Activated CD8-positive, alpha-beta memory T cell treated with anti-CD3 and anti-CD28 coated beads, Interleukin-2, amount 10 ng/mL, durations not matched to agents 7 days and 5 days (primary cell): ENCODE data around the gene GPR15. TPM values are rescaled to one million over a fixed set of nuclear protein-coding genes. Genes with fewer than 3 reads are reported as not detected.

ENCODE experiments used
- ATAC-seq: fragments of 150-1000 bp; cut with Tn5 transposase; one replicate; pipeline ENCODE4 v1.10.0; 2021; ENCODE audit warnings: moderate library complexity
- CTCF ChIA-PET: fragments of 350-600 bp; sonication (Branson Sonifier 250); formaldehyde crosslinking; loops from one replicate; lab custom pipeline; 2021; ENCODE audit warnings: antibody characterized with exemption; lab: Charles Lee
- DNase-seq: peaks from one replicate; pipeline ENCODE4 v3.0.0-alpha.2; 2020
- H3K27ac Mint-ChIP-seq: one replicate; pipeline ENCODE4 v1.8.0; 2021; ENCODE audit warnings: mild to moderate bottlenecking, mixed read lengths
- H3K27me3 Mint-ChIP-seq: one replicate; pipeline ENCODE4 v1.8.0; 2021; ENCODE audit warnings: mixed read lengths
- H3K36me3 Mint-ChIP-seq: one replicate; pipeline ENCODE4 v1.8.0; 2021; ENCODE audit warnings: mild to moderate bottlenecking, mixed read lengths
- H3K4me1 Mint-ChIP-seq: one replicate; pipeline ENCODE4 v1.8.0; 2021; ENCODE audit warnings: mixed read lengths
- H3K4me3 Mint-ChIP-seq: one replicate; pipeline ENCODE4 v1.8.0; 2021; ENCODE audit warnings: mild to moderate bottlenecking, moderate library complexity, mixed read lengths
- H3K9me3 Mint-ChIP-seq: one replicate; pipeline ENCODE4 v1.8.0; 2022; ENCODE audit warnings: low read depth, mixed read lengths
- total RNA-seq, 2 experiments: library from RNA; stranded (reverse); gene quantifications; one replicate each; pipeline ENCODE4 v1.2.3, GENCODE V29; 2021

The GPR15 gene
- 100 to 1,000 TPM; 107 to 182 TPM for total RNA-seq

GRCh38 chr3:98531622-98532274 is at the start of gene GPR15:
Gene GPR15 (plus strand): TSS chr3:98531978. CDS start chr3:98532034, 56 bp downstream.
- DNase-seq (no peak), ATAC-seq (peak; percentile 18)
- peaks cover 64% of the 10 kb centered on the region for H3K4me1 Mint-ChIP-seq
- H3K27ac Mint-ChIP-seq = peak within 1 kb of the TSS; percentile 88
- no peaks in the 10 kb centered on the region for H3K9me3 Mint-ChIP-seq
- CTCF ChIA-PET = interaction anchor here (2.0 to 2.2 kb wide), 3 partner anchors 9 to 42 kb away, joined by 5 to 9 read pairs (median 5); partner anchors contain the start of gene CLDND1
- H3K4me3 Mint-ChIP-seq = peak within 1 kb of the TSS; percentile 84
- H3K36me3 Mint-ChIP-seq = peaks cover 71% of the 10 kb centered on the region
- H3K27me3 Mint-ChIP-seq = no peaks in the 10 kb centered on the region

- ATAC-seq (no peak), DNase-seq (no peak)
- H3K4me1 Mint-ChIP-seq = no peaks in the 10 kb centered on the region
- H3K27ac Mint-ChIP-seq = no peak overlapping the region
- peaks cover 16% of the 10 kb centered on the region for H3K9me3 Mint-ChIP-seq
- no peak overlapping the region for H3K4me3 Mint-ChIP-seq
- CTCF ChIA-PET = interaction anchor here (1.7 kb wide), 1 partner anchor 12 kb away, joined by 3 read pairs; no protein-coding TSS in a partner anchor
- peaks cover 21% of the 10 kb centered on the region for H3K36me3 Mint-ChIP-seq
- H3K27me3 Mint-ChIP-seq = no peaks in the 10 kb centered on the region
Measured at GRCh38 chr3:98482717-98483482, 48.9 kb upstream of the GPR15 start.

- no peak for DNase-seq
- Mint-ChIP-seq H3K4me1 (no peaks in the 10 kb centered on the region), H3K36me3 (peaks cover 21% of the 10 kb centered on the region), H3K27ac (no peak overlapping the region), H3K4me3 (no peak overlapping the region), H3K27me3 (no peaks in the 10 kb centered on the region), H3K9me3 (peaks cover 19% of the 10 kb centered on the region)
- no peak for ATAC-seq
- CTCF ChIA-PET = interaction anchor here (1.7 kb wide), 1 partner anchor 13 kb away, joined by 3 read pairs; no protein-coding TSS in a partner anchor
Measured at GRCh38 chr3:98483626-98484025, 48.2 kb upstream of the GPR15 start.

GRCh38 chr3:98497381-98497780 is 34.4 kb upstream of the GPR15 start, which contains the start of gene OR5K2:
Gene OR5K2 (plus strand): TSS chr3:98497681. CDS start chr3:98497681, 0 bp downstream.
- Mint-ChIP-seq H3K27ac (no peak within 1 kb of the TSS), H3K4me3 (no peak within 1 kb of the TSS), H3K27me3 (no peaks in the 10 kb centered on the region), H3K36me3 (peaks cover 10% of the 10 kb centered on the region), H3K4me1 (peaks cover 2% of the 10 kb centered on the region), H3K9me3 (peaks cover 2% of the 10 kb centered on the region)
- CTCF ChIA-PET = no interaction called here
- DNase-seq (no peak), ATAC-seq (no peak)

- Mint-ChIP-seq H3K4me1 (peaks cover 4% of the 10 kb centered on the region), H3K27ac (no peak overlapping the region), H3K36me3 (peaks cover 18% of the 10 kb centered on the region), H3K9me3 (peaks cover 3% of the 10 kb centered on the region), H3K4me3 (no peak overlapping the region), H3K27me3 (no peaks in the 10 kb centered on the region)
- ATAC-seq = no peak
- DNase-seq = no peak
- CTCF ChIA-PET = no interaction called here
Measured at GRCh38 chr3:98500019-98500418, 31.8 kb upstream of the GPR15 start.

GRCh38 chr3:98501270-98501669 is 30.5 kb upstream of the GPR15 start:
- Mint-ChIP-seq H3K27me3 (no peaks in the 10 kb centered on the region), H3K9me3 (peaks cover 6% of the 10 kb centered on the region), H3K4me3 (no peak overlapping the region), H3K36me3 (peaks cover 22% of the 10 kb centered on the region), H3K27ac (no peak overlapping the region), H3K4me1 (peaks cover 4% of the 10 kb centered on the region)
- CTCF ChIA-PET = interaction anchor here (0.6 to 1.6 kb wide), 2 partner anchors 19 to 669 kb away, joined by 3 to 4 read pairs; no protein-coding TSS in a partner anchor
- DNase-seq = no peak
- no peak for ATAC-seq

GRCh38 chr3:98501863-98502576 is 29.8 kb upstream of the GPR15 start:
- H3K27me3 Mint-ChIP-seq = no peaks in the 10 kb centered on the region
- peaks cover 6% of the 10 kb centered on the region for H3K9me3 Mint-ChIP-seq
- H3K27ac Mint-ChIP-seq = no peak overlapping the region
- CTCF ChIA-PET = interaction anchor here (1.6 kb wide), 1 partner anchor 19 kb away, joined by 4 read pairs; no protein-coding TSS in a partner anchor
- no peak overlapping the region for H3K4me3 Mint-ChIP-seq
- no peak for DNase-seq
- peaks cover 4% of the 10 kb centered on the region for H3K4me1 Mint-ChIP-seq
- ATAC-seq = no peak
- H3K36me3 Mint-ChIP-seq = peaks cover 29% of the 10 kb centered on the region

GRCh38 chr3:98504539-98504938 is 27.2 kb upstream of the GPR15 start:
- Mint-ChIP-seq H3K27ac (no peak overlapping the region), H3K9me3 (peaks cover 6% of the 10 kb centered on the region), H3K36me3 (peaks cover 49% of the 10 kb centered on the region), H3K4me1 (peaks cover 20% of the 10 kb centered on the region), H3K27me3 (no peaks in the 10 kb centered on the region), H3K4me3 (no peak overlapping the region)
- CTCF ChIA-PET = no interaction called here
- ATAC-seq (no peak), DNase-seq (no peak)

- ATAC-seq = no peak
- H3K36me3 Mint-ChIP-seq = peaks cover 67% of the 10 kb centered on the region
- CTCF ChIA-PET = no interaction called here
- peaks cover 32% of the 10 kb centered on the region for H3K4me1 Mint-ChIP-seq
- peaks cover 4% of the 10 kb centered on the region for H3K9me3 Mint-ChIP-seq
- no peak for DNase-seq
- peak overlapping the region; percentile 38 for H3K27ac Mint-ChIP-seq
- H3K27me3 Mint-ChIP-seq = no peaks in the 10 kb centered on the region
- no peak overlapping the region for H3K4me3 Mint-ChIP-seq
Measured at GRCh38 chr3:98508582-98508981, 23.2 kb upstream of the GPR15 start.

GRCh38 chr3:98512576-98512975 is 19.2 kb upstream of the GPR15 start:
- H3K27ac Mint-ChIP-seq = no peak overlapping the region
- peaks cover 2% of the 10 kb centered on the region for H3K9me3 Mint-ChIP-seq
- DNase-seq (no peak), ATAC-seq (no peak)
- H3K4me1 Mint-ChIP-seq = peaks cover 65% of the 10 kb centered on the region
- CTCF ChIA-PET = interaction anchor here (1.7 kb wide), 1 partner anchor 60 kb away, joined by 4 read pairs; no protein-coding TSS in a partner anchor
- no peak overlapping the region for H3K4me3 Mint-ChIP-seq
- peaks cover 83% of the 10 kb centered on the region for H3K36me3 Mint-ChIP-seq
- no peaks in the 10 kb centered on the region for H3K27me3 Mint-ChIP-seq

- DNase-seq = no peak
- no peaks in the 10 kb centered on the region for H3K27me3 Mint-ChIP-seq
- H3K4me3 Mint-ChIP-seq = no peak overlapping the region
- H3K27ac Mint-ChIP-seq = no peak overlapping the region
- peaks cover 2% of the 10 kb centered on the region for H3K9me3 Mint-ChIP-seq
- peaks cover 68% of the 10 kb centered on the region for H3K4me1 Mint-ChIP-seq
- CTCF ChIA-PET = interaction anchor here (1.7 kb wide), 1 partner anchor 59 kb away, joined by 4 read pairs; no protein-coding TSS in a partner anchor
- no peak for ATAC-seq
- peaks cover 85% of the 10 kb centered on the region for H3K36me3 Mint-ChIP-seq
Measured at GRCh38 chr3:98513091-98513511, 18.7 kb upstream of the GPR15 start.

- DNase-seq (no peak), ATAC-seq (no peak)
- H3K4me1 Mint-ChIP-seq = peaks cover 68% of the 10 kb centered on the region
- H3K9me3 Mint-ChIP-seq = peaks cover 2% of the 10 kb centered on the region
- H3K36me3 Mint-ChIP-seq = peaks cover 85% of the 10 kb centered on the region
- peak overlapping the region; percentile 28 for H3K27ac Mint-ChIP-seq
- CTCF ChIA-PET = no interaction called here
- no peaks in the 10 kb centered on the region for H3K27me3 Mint-ChIP-seq
- H3K4me3 Mint-ChIP-seq = no peak overlapping the region
Measured at GRCh38 chr3:98513736-98514135, 18.0 kb upstream of the GPR15 start.

GRCh38 chr3:98514948-98515347 is 16.8 kb upstream of the GPR15 start:
- no peak for DNase-seq
- Mint-ChIP-seq H3K9me3 (peaks cover 2% of the 10 kb centered on the region), H3K36me3 (peaks cover 86% of the 10 kb centered on the region), H3K27ac (peak overlapping the region; percentile 26), H3K4me1 (peaks cover 67% of the 10 kb centered on the region), H3K4me3 (no peak overlapping the region), H3K27me3 (no peaks in the 10 kb centered on the region)
- CTCF ChIA-PET = no interaction called here
- peak; percentile 31 for ATAC-seq
